ENCODE results near the gene DSG1. TPM values are rescaled to one million over a fixed set of nuclear protein-coding genes. Genes with fewer than 3 reads are reported as not detected.

The DSG1 gene
- total RNA-seq, 1 experiment from 2014 or later, result not detected

GRCh38 chr18:31275722-31276463 is 42.1 kb upstream of the DSG1 start:
- no peak for DNase-seq
- Histone ChIP-seq H3K4me1 (0 out of 2 replicates have a peak, but pooled peaks cover 4% of the 10 kb centered on the region), H3K9me3 (no peaks in the 10 kb centered on the region), H3K4me3 (ENCODE audit: low read depth, low read length) (no peak overlapping the region), H3K27me3 (replicated peaks; ENCODE audit: control insufficient read depth, insufficient read depth, low read length) (no peaks in the 10 kb centered on the region), H3K36me3 (ENCODE audit: control insufficient read depth, insufficient read depth, low read length) (no peaks in the 10 kb centered on the region)
- no peak overlapping the region for H3K4me3 Mint-ChIP-seq (ENCODE audit: unreplicated experiment)
- no peak overlapping the region for H3K27ac Mint-ChIP-seq (ENCODE audit: unreplicated experiment)
- intact Hi-C loops (cut with micrococcal nuclease; ENCODE audit: unreplicated experiment), result no loop called here
- CTCF ChIA-PET, result no interaction called here
- POLR2A ChIA-PET, result no interaction called here
- no peaks in the 10 kb centered on the region for H3K27me3 Mint-ChIP-seq (ENCODE audit: insufficient read depth, unreplicated experiment)
- H3K9me3 Mint-ChIP-seq (ENCODE audit: unreplicated experiment), result no peaks in the 10 kb centered on the region
- no TSS peak for BruUV-seq (replicated peaks)
- TF ChIP-seq, protein P1, sequence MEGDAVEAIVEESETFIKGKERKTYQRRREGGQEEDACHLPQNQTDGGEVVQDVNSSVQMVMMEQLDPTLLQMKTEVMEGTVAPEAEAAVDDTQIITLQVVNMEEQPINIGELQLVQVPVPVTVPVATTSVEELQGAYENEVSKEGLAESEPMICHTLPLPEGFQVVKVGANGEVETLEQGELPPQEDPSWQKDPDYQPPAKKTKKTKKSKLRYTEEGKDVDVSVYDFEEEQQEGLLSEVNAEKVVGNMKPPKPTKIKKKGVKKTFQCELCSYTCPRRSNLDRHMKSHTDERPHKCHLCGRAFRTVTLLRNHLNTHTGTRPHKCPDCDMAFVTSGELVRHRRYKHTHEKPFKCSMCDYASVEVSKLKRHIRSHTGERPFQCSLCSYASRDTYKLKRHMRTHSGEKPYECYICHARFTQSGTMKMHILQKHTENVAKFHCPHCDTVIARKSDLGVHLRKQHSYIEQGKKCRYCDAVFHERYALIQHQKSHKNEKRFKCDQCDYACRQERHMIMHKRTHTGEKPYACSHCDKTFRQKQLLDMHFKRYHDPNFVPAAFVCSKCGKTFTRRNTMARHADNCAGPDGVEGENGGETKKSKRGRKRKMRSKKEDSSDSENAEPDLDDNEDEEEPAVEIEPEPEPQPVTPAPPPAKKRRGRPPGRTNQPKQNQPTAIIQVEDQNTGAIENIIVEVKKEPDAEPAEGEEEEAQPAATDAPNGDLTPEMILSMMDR (IDR thresholded peaks at IDR 0.05; ENCODE audit: insufficient read depth in 1 of 2, low read depth in 1 of 2, low read length in 1 of 2, severe bottlenecking in 1 of 2, unreplicated experiment in 1 of 2), result no peak
- no peaks in the 10 kb centered on the region for H3K4me1 Mint-ChIP-seq (ENCODE audit: low read depth, unreplicated experiment)
- H3K36me3 Mint-ChIP-seq (ENCODE audit: insufficient read depth, unreplicated experiment), result no peaks in the 10 kb centered on the region

- Histone ChIP-seq H3K4me3 (ENCODE audit: low read depth, low read length) (no peak overlapping the region), H3K9me3 (no peaks in the 10 kb centered on the region), H3K4me1 (0 out of 2 replicates have a peak, but pooled peaks cover 4% of the 10 kb centered on the region), H3K36me3 (ENCODE audit: control insufficient read depth, insufficient read depth, low read length) (no peaks in the 10 kb centered on the region), H3K27me3 (replicated peaks; ENCODE audit: control insufficient read depth, insufficient read depth, low read length) (no peaks in the 10 kb centered on the region)
- Mint-ChIP-seq H3K4me3 (ENCODE audit: unreplicated experiment) (no peak overlapping the region), H3K9me3 (ENCODE audit: unreplicated experiment) (no peaks in the 10 kb centered on the region), H3K4me1 (ENCODE audit: low read depth, unreplicated experiment) (no peaks in the 10 kb centered on the region), H3K27me3 (ENCODE audit: insufficient read depth, unreplicated experiment) (no peaks in the 10 kb centered on the region), H3K27ac (ENCODE audit: unreplicated experiment) (no peak overlapping the region), H3K36me3 (ENCODE audit: insufficient read depth, unreplicated experiment) (no peaks in the 10 kb centered on the region)
- TF ChIP-seq, protein P1 (IDR thresholded peaks at IDR 0.05; ENCODE audit: insufficient read depth in 1 of 2, low read depth in 1 of 2, low read length in 1 of 2, severe bottlenecking in 1 of 2, unreplicated experiment in 1 of 2), result no peak
- intact Hi-C loops (cut with micrococcal nuclease; ENCODE audit: unreplicated experiment), result no loop called here
- CTCF ChIA-PET, result no interaction called here
- POLR2A ChIA-PET, result no interaction called here
- DNase-seq, result peak; percentile 21 to 57
- no TSS peak for BruUV-seq (replicated peaks)
These were observed 39.3 kb upstream of the DSG1 start for GRCh38 chr18:31278609-31279071.

GRCh38 chr18:31280502-31280901 is 37.5 kb upstream of the DSG1 start:
- no peak overlapping the region for H3K27ac Mint-ChIP-seq (ENCODE audit: unreplicated experiment)
- H3K4me1 Mint-ChIP-seq (ENCODE audit: low read depth, unreplicated experiment), result no peaks in the 10 kb centered on the region
- Histone ChIP-seq H3K36me3 (ENCODE audit: control insufficient read depth, insufficient read depth, low read length) (no peaks in the 10 kb centered on the region), H3K9me3 (no peaks in the 10 kb centered on the region), H3K4me3 (ENCODE audit: low read depth, low read length) (no peak overlapping the region), H3K27me3 (replicated peaks; ENCODE audit: control insufficient read depth, insufficient read depth, low read length) (no peaks in the 10 kb centered on the region), H3K4me1 (0 out of 2 replicates have a peak, but pooled peaks cover 4% of the 10 kb centered on the region)
- no peak overlapping the region for H3K4me3 Mint-ChIP-seq (ENCODE audit: unreplicated experiment)
- ChIA-PET POLR2A (no interaction called here), CTCF (no interaction called here)
- DNase-seq, result no peak
- BruUV-seq (replicated peaks), result no TSS peak
- no peaks in the 10 kb centered on the region for H3K27me3 Mint-ChIP-seq (ENCODE audit: insufficient read depth, unreplicated experiment)
- intact Hi-C loops (cut with micrococcal nuclease; ENCODE audit: unreplicated experiment), result no loop called here
- peaks cover 9% of the 10 kb centered on the region for H3K9me3 Mint-ChIP-seq (ENCODE audit: unreplicated experiment)
- TF ChIP-seq, protein P1 (IDR thresholded peaks at IDR 0.05; ENCODE audit: insufficient read depth in 1 of 2, low read depth in 1 of 2, low read length in 1 of 2, severe bottlenecking in 1 of 2, unreplicated experiment in 1 of 2), result no peak
- H3K36me3 Mint-ChIP-seq (ENCODE audit: insufficient read depth, unreplicated experiment), result no peaks in the 10 kb centered on the region

Data from Caco-2 (cell line).